Transverse colon (tissue), 4 donors: Measurements from ENCODE around the gene RPS3. TPM values are rescaled to one million over a fixed set of nuclear protein-coding genes. Genes with fewer than 3 reads are reported as not detected.
A peak's percentile ranks its signal among the peaks of the same experiment; 100 is the strongest.
"Not testable (repeated sequence)": the region's sequence is repeated elsewhere in the genome, so short reads cannot be mapped to it uniquely, and the experiment has no call there.

Experiments used
- DNase-seq: peaks from one replicate; pipeline ENCODE4 v3.0.0-alpha.2; 2019
- H3K27ac ChIP-seq, 4 donors: fragments of 200-600 bp; sonication (generic); 2 replicates each; pipeline ENCODE4 v1.5.1; 2016 to 2018; ENCODE audit warnings: inconsistent platforms in 4 of 4
- H3K27me3 ChIP-seq: fragments of 200-600 bp; sonication (generic); 2 replicates; pipeline ENCODE4 v1.5.1; 2017; ENCODE audit warnings: inconsistent platforms
- H3K36me3 ChIP-seq, 4 donors: fragments of 200-600 bp; sonication (generic); 2 replicates each; pipeline ENCODE4 v1.5.1; 2017 to 2019; ENCODE audit warnings: inconsistent platforms in 4 of 4
- H3K4me1 ChIP-seq, 4 donors: fragments of 200-600 bp; sonication (generic); 2 replicates each; pipeline ENCODE4 v1.5.1; 2017 to 2020; ENCODE audit warnings: inconsistent platforms in 4 of 4
- H3K4me3 ChIP-seq, 4 donors: fragments of 200-600 bp; sonication (generic); 1 replicate in 1 of 4; 2 replicates in 3 of 4; pipeline versions ENCODE4 v1.5.1 to v1.6.1; 2017 to 2019; ENCODE audit warnings: inconsistent platforms in 4 of 4
- H3K9me3 ChIP-seq, 2 donors: fragments of 200-600 bp; sonication (generic); 2 replicates each; pipeline ENCODE4 v1.5.1; 2017 to 2019; ENCODE audit warnings: inconsistent platforms in 2 of 2
- CTCF ChIP-seq, 5 experiments: fragments of 200-600 bp in 3 of 5; fragments of 450-650 bp in 2 of 5; sonication (generic) in 3 of 5; IDR thresholded peaks; 1 replicate in 2 of 5; 2 replicates in 3 of 5; pipeline ENCODE4 v1.5.1; 2016 to 2017; ENCODE audit warnings: antibody characterized with exemption in 5 of 5, inconsistent platforms in 3 of 5, mild to moderate bottlenecking in 2 of 5, moderate library complexity in 1 of 5
- EP300 ChIP-seq: sonication (generic); formaldehyde crosslinking; IDR thresholded peaks from one replicate; pipeline ENCODE4 v1.6.1; 2017; ENCODE audit warnings: antibody characterized with exemption, low read depth
- POLR2A ChIP-seq: fragments of 450-650 bp; IDR thresholded peaks from one replicate; pipeline ENCODE4 v1.6.1; 2016; ENCODE audit warnings: antibody characterized with exemption, mild to moderate bottlenecking, moderate library complexity
- POLR2AphosphoS5 ChIP-seq, 3 donors: sonication (generic); formaldehyde crosslinking; IDR thresholded peaks; one replicate each; pipeline ENCODE4 v1.6.1; 2016; ENCODE audit warnings: antibody characterized with exemption in 3 of 3
- WGBS, 2 donors: methylation state at CpG; one replicate each; pipeline ENCODE4 v1.1.5; 2018; ENCODE audit warnings: low coverage in 1 of 2; 5-methylcytosine and 5-hydroxymethylcytosine counted together
- in situ Hi-C, 4 donors: fragments of 200-750 bp; cut with MboI; loops; one replicate each; pipeline versions ENCODE4 v1.15.0 to v1.15.1; 2017; ENCODE audit warnings: low sequenced_read_pairs in 3 of 4, low pct_ligation_motif_present in 1 of 4, low pct_unique_long_range_greater_than_20kb in 1 of 4
- intact Hi-C: fragments of 100-400 bp; cut with DNase I; formaldehyde crosslinking; loops from one replicate; pipeline ENCODE4 v1.15.1; 2023; ENCODE audit warnings: low total_unique reads
- total RNA-seq, 4 donors: library from RNA; depleted of rRNA; stranded (reverse); fragments of >200 nt; gene quantifications; one replicate each; pipeline ENCODE4 v1.1.0, GENCODE V29; 2016

Gene RPS3
- total RNA-seq, 4 donors from 2014 or later = 492 to 1,045 (median 813) TPM

DNA sequence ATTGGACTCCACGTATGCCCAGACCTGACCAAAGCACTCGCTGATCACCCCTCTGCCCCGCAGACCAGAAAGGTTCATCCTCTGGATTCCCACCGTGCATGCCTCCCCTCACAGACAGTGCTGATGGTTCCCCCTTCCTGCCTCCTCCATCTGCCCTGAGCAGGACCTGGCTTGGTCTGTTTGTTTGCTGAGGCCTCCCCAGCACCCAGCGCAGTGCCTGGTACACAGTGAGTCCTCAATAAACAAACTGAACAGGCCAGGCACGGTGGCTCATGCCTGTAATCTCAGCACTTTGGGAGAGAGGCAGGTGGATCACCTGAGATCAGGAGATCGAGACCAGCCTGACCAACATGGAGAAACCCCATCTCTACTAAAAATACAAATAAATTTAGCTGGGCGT, 23.7 kb upstream of the RPS3 start:
- in situ Hi-C loops = no loop called here
- 75 to 100% methylated on average over 4 to 8 of the region's 8 CpGs for WGBS, 2 donors
- intact Hi-C loops = no loop called here
- DNase-seq = no peak
- peaks cover 12 to 39% (median 20%) of the 10 kb centered on the region in 4 donors for H3K4me1 ChIP-seq
- H3K36me3 ChIP-seq = no peaks in the 10 kb centered on the region
- no peaks in the 10 kb centered on the region for H3K9me3 ChIP-seq
- no peak overlapping the region for H3K27ac ChIP-seq
- TF ChIP-seq EP300 (no peak), POLR2AphosphoS5 (IDR thresholded peaks at IDR 0.05) (no peak), POLR2A (no peak), CTCF (IDR thresholded peaks at IDR 0.05) (no peak)
- H3K27me3 ChIP-seq = no peaks in the 10 kb centered on the region
- no peak overlapping the region for H3K4me3 ChIP-seq

DNA sequence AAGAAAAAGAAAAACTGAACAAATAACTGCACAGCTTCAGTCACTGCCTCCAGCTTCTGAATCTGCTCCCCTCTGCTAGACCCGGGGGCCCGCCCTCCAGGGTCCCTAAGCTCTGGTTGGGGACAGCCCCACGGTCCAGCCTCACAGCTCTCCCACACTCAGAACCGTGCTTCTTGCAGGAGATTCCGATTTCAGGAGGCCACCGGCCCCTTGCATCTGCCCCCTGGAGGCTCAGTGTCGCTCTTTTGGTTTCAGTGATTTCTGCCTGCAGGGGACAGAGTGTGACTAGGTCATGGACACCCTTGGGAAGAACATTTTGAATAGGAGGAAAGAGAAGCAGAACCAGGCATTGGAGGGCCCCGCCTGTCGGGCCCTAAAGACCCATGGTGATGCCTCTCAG, 23.1 kb upstream of the RPS3 start:
- 82% methylated on average over 9 of the region's 9 CpGs; no CpG with 5 or more reads in 1 of the 2 donors for WGBS, 2 donors
- TF ChIP-seq CTCF (IDR thresholded peaks at IDR 0.05) (no peak), POLR2AphosphoS5 (IDR thresholded peaks at IDR 0.05) (no peak), POLR2A (no peak), EP300 (no peak)
- peaks cover 18 to 44% (median 26%) of the 10 kb centered on the region in 4 donors for H3K4me1 ChIP-seq
- in situ Hi-C loops = no loop called here
- DNase-seq = no peak
- no peak overlapping the region for H3K27ac ChIP-seq
- no peaks in the 10 kb centered on the region for H3K9me3 ChIP-seq
- H3K27me3 ChIP-seq = no peaks in the 10 kb centered on the region
- no peak overlapping the region for H3K4me3 ChIP-seq
- no peaks in the 10 kb centered on the region for H3K36me3 ChIP-seq
- intact Hi-C loops = no loop called here

DNA sequence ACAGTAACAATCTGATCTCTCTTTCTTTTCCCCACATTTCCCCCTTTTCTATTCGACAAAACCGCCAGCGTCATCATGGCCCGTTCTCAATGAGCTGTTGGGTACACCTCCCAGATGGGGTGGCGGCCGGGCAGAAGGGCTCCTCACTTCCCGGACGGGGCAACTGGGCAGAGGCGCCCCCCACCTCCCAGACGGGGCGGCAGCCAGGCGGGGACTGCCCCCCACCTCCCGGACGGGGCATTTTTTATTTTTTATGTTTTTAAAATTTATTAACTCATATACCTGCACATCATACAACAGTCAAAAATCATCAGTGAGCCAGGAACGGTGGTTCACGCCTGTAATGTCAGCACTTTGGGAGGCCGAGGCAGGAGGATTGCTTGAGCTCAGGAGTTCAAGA, 20.5 kb upstream of the RPS3 start:
- H3K27ac ChIP-seq = not testable (repeated sequence)
- WGBS, 2 donors = 90 to 93% methylated on average over 5 to 17 of the region's 17 CpGs

DNA sequence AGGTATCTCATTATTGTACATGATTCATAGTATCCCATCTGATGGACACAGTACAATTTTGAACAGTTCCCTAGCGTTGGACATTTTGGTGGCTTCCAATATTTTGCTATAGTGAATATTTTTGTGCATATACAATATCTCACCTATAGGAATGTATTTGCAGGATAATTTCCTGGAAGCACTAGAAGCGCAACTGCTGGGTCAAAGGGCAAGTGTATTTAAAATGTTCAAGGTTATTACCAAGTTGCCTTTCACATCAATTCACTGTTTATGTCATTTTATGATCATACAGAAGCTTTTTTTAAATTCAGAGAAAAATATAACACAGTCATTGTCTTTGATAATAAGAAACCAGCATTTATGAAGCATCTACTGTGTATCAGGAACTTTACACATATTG, 19.1 kb upstream of the RPS3 start:
- no peak for DNase-seq
- Histone ChIP-seq H3K36me3 (no peaks in the 10 kb centered on the region), H3K27ac (peak overlapping the region; percentile 68 to 76 (median 72)), H3K27me3 (no peaks in the 10 kb centered on the region), H3K9me3 (no peaks in the 10 kb centered on the region), H3K4me1 (peaks cover 8 to 44% (median 18%) of the 10 kb centered on the region in 4 donors), H3K4me3 (no peak overlapping the region)
- in situ Hi-C loops = loop anchor here (5.0 to 10.0 kb wide), 5 partner anchors 45 to 105 kb away; no protein-coding TSS in a partner anchor
- intact Hi-C loops = loop anchor here (10.0 kb wide), 1 partner anchor 1065 kb away; the partner anchor contains the start of gene EMSY
- TF ChIP-seq CTCF (IDR thresholded peaks at IDR 0.05) (peak in 2 of 5 experiments; percentile 22 to 27), EP300 (no peak), POLR2A (no peak), POLR2AphosphoS5 (IDR thresholded peaks at IDR 0.05) (no peak)
- WGBS, 2 donors = 48 to 52% methylated on average over 2 of the region's 2 CpGs

More for the DNA sequence above, 20.5 kb upstream of the RPS3 start:
- H3K9me3 ChIP-seq, H3K36me3 ChIP-seq, intact Hi-C loops, H3K4me3 ChIP-seq, DNase-seq, in situ Hi-C loops, H3K27me3 ChIP-seq: not testable (repeated sequence)
- peaks cover 8 to 32% (median 14%) of the 10 kb centered on the region in 4 donors for H3K4me1 ChIP-seq
